IPS DF 6.9 (cell line): ENCODE measurements around the gene NFKB1.

Source experiments
- DNase-seq: peaks from one replicate; pipeline ENCODE4 v3.0.0-alpha.2; 2013; ENCODE audit warnings: low read depth, low spot score
- H3K27ac ChIP-seq: one replicate; pipeline ENCODE4 v1.5.1; 2013; ENCODE audit warnings: low read length, control low read depth
- H3K27me3 ChIP-seq: 2 replicates; pipeline ENCODE4 v1.6.1; 2013; ENCODE audit warnings: mild to moderate bottlenecking, low read length; ENCODE audit not compliant: control insufficient read depth, insufficient read depth
- H3K36me3 ChIP-seq: 2 replicates; pipeline ENCODE4 v1.6.1; 2013; ENCODE audit warnings: low read length; ENCODE audit not compliant: control insufficient read depth, insufficient read depth
- H3K4me1 ChIP-seq: 2 replicates; pipeline ENCODE4 v1.6.1; 2013; ENCODE audit warnings: low read length; ENCODE audit not compliant: control insufficient read depth, insufficient read depth
- H3K4me3 ChIP-seq: 2 replicates; pipeline ENCODE4 v1.5.1; 2013; ENCODE audit warnings: mild to moderate bottlenecking, low read length
- H3K9me3 ChIP-seq: 2 replicates; pipeline ENCODE4 v1.6.1; 2013; ENCODE audit warnings: low read length, inconsistent platforms; ENCODE audit not compliant: control insufficient read depth, insufficient read depth
- WGBS: extraction: QIAGEN DNeasy Blood & Tissue Kit; methylation state at CpG from one replicate; pipeline ENCODE4 v1.1.7; 2013; ENCODE audit warnings: mixed read lengths, missing lambda C conversion rate; ENCODE audit not compliant: insufficient read length, insufficient coverage; 5-methylcytosine and 5-hydroxymethylcytosine counted together

Gene NFKB1

DNA sequence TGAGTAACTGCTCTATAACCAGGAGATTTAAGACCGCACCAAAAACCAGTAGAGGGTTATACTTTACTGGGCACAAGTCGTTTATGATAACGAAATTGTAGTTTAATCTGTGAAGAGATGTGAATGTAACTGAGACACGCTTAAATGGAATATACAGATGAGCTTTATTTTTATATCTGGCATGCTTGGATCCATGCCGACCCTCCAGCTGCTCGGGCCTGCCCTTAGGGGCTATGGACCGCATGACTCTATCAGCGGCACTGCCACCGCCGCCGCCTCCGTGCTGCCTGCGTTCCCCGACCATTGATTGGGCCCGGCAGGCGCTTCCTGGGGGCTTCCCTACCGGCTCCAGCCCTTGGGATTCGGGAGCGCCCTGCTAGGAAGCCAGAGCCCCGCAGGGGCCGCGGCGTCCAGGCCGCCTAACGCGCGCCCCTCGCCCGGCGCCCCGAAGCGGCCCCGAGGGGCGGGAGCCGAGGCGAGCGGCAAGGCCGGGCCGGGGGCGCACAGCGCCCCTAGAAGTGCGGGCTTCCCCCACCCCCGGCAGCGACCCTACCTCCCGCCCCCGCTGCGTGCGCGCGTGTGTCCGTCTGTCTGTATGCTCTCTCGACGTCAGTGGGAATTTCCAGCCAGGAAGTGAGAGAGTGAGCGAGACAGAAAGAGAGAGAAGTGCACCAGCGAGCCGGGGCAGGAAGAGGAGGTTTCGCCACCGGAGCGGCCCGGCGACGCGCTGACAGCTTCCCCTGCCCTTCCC lies at the start of gene NFKB1:
Gene NFKB1, plus strand, starts transcription at position 664 of the 751 bp plus-strand sequence. CDS start 24,160 bp downstream, outside the sequence.
- Histone ChIP-seq H3K27me3 (no peaks in the 10 kb centered on the region), H3K4me1 (no peaks in the 10 kb centered on the region), H3K36me3 (no peaks in the 10 kb centered on the region), H3K4me3 (peak within 1 kb of the TSS; percentile 89), H3K9me3 (no peaks in the 10 kb centered on the region), H3K27ac (no peak within 1 kb of the TSS)
- no CpG with 5 or more reads among the region's 63 CpGs for WGBS
- no peak for DNase-seq

GRCh38 chr4:102452854-102453253 lies 48.3 kb upstream of the NFKB1 start:
- no peak overlapping the region for H3K27ac ChIP-seq
- H3K27me3 ChIP-seq = no peaks in the 10 kb centered on the region
- no peak overlapping the region for H3K4me3 ChIP-seq
- DNase-seq = no peak
- H3K9me3 ChIP-seq = no peaks in the 10 kb centered on the region
- H3K4me1 ChIP-seq = no peaks in the 10 kb centered on the region
- WGBS = no CpG with 5 or more reads among the region's 1 CpG
- no peaks in the 10 kb centered on the region for H3K36me3 ChIP-seq

- WGBS = no CpG with 5 or more reads among the region's 3 CpGs
These were observed 47.3 kb upstream of the NFKB1 start for GRCh38 chr4:102453827-102454226.

DNA sequence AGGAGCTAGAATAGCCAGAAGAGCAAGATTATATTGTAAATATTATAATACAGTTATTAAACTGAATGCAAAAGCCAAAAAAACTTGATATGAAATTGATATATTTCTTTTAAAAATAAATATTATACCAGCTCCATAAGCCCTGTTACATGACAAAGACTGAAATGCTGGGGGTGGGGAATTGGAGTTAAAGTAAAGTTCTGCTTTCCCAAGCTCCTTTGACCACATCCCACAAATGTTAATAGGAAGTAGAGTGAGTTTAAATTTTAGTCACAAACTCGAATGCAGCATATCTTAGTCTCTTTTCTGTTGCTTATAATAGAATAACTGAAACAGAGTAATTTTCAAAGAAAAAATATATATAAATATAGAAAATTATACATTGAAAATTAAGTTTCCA lies 46.9 kb upstream of the NFKB1 start:
- no peak overlapping the region for H3K27ac ChIP-seq
- no CpG with 5 or more reads among the region's 1 CpG for WGBS
- no peaks in the 10 kb centered on the region for H3K36me3 ChIP-seq
- no peak overlapping the region for H3K4me3 ChIP-seq
- H3K27me3 ChIP-seq = no peaks in the 10 kb centered on the region
- no peak for DNase-seq
- no peaks in the 10 kb centered on the region for H3K4me1 ChIP-seq
- no peaks in the 10 kb centered on the region for H3K9me3 ChIP-seq

More at GRCh38 chr4:102453827-102454226, 47.3 kb upstream of the NFKB1 start:
- Histone ChIP-seq H3K27ac (no peak overlapping the region), H3K36me3 (no peaks in the 10 kb centered on the region), H3K4me1 (no peaks in the 10 kb centered on the region), H3K4me3 (no peak overlapping the region), H3K27me3 (no peaks in the 10 kb centered on the region), H3K9me3 (no peaks in the 10 kb centered on the region)
- DNase-seq = no peak

GRCh38 chr4:102454981-102455685 lies 46.0 kb upstream of the NFKB1 start:
- Histone ChIP-seq H3K4me1 (no peaks in the 10 kb centered on the region), H3K27ac (no peak overlapping the region), H3K36me3 (no peaks in the 10 kb centered on the region), H3K27me3 (no peaks in the 10 kb centered on the region), H3K4me3 (no peak overlapping the region), H3K9me3 (no peaks in the 10 kb centered on the region)
- no CpG with 5 or more reads among the region's 9 CpGs for WGBS
- DNase-seq = no peak

DNA sequence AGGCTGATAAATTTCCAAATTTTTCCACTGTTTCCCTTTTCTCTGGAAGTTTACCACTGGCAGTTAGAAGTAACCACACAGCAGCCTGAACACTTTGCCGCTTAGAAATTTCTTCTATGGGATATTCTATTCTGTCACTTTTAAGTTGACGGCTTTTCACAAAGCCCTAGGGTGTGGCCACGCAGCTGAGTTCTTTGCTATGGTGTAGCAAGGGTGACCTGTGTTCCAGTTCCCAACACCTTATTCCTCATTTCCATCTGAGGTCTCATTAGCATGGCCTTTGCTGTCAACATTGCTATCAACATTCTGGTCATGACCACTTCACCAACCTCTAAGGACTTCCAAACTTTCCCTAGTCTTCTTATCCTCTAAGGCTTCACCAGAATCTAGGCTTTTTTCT lies 45.4 kb upstream of the NFKB1 start:
- WGBS = no CpG with 5 or more reads among the region's 3 CpGs
- Histone ChIP-seq H3K27me3 (no peaks in the 10 kb centered on the region), H3K9me3 (no peaks in the 10 kb centered on the region), H3K27ac (no peak overlapping the region), H3K4me3 (no peak overlapping the region), H3K36me3 (no peaks in the 10 kb centered on the region), H3K4me1 (no peaks in the 10 kb centered on the region)
- DNase-seq = no peak

GRCh38 chr4:102466298-102466697 lies 34.9 kb upstream of the NFKB1 start:
- Histone ChIP-seq H3K4me3 (no peak overlapping the region), H3K4me1 (no peaks in the 10 kb centered on the region), H3K27ac (no peak overlapping the region), H3K36me3 (no peaks in the 10 kb centered on the region), H3K9me3 (no peaks in the 10 kb centered on the region), H3K27me3 (no peaks in the 10 kb centered on the region)
- no peak for DNase-seq
- no CpG with 5 or more reads among the region's 2 CpGs for WGBS

GRCh38 chr4:102469806-102470205 lies 31.4 kb upstream of the NFKB1 start:
- Histone ChIP-seq H3K4me1 (no peaks in the 10 kb centered on the region), H3K9me3 (no peaks in the 10 kb centered on the region), H3K27me3 (no peaks in the 10 kb centered on the region), H3K4me3 (no peak overlapping the region), H3K36me3 (no peaks in the 10 kb centered on the region), H3K27ac (no peak overlapping the region)
- no peak for DNase-seq
- WGBS = no CpG with 5 or more reads among the region's 1 CpG

- H3K4me3 ChIP-seq = no peak overlapping the region
- H3K27ac ChIP-seq = no peak overlapping the region
- no peak for DNase-seq
- no peaks in the 10 kb centered on the region for H3K36me3 ChIP-seq
- H3K9me3 ChIP-seq = no peaks in the 10 kb centered on the region
- no CpG with 5 or more reads among the region's 1 CpG for WGBS
- no peaks in the 10 kb centered on the region for H3K27me3 ChIP-seq
- H3K4me1 ChIP-seq = no peaks in the 10 kb centered on the region
These were observed 28.6 kb upstream of the NFKB1 start for GRCh38 chr4:102472441-102473013.

GRCh38 chr4:102473476-102473875 lies 27.7 kb upstream of the NFKB1 start:
- Histone ChIP-seq H3K9me3 (no peaks in the 10 kb centered on the region), H3K4me3 (no peak overlapping the region), H3K27me3 (no peaks in the 10 kb centered on the region), H3K36me3 (no peaks in the 10 kb centered on the region), H3K4me1 (no peaks in the 10 kb centered on the region), H3K27ac (no peak overlapping the region)
- no peak for DNase-seq
- WGBS = no CpG with 5 or more reads among the region's 1 CpG
